Erythroblast (primary cell): Measurements from ENCODE around the gene ATRAID.

Experiments
- GATA1 ChIP-seq: IDR thresholded peaks from 2 replicates; pipeline ENCODE4 v1.6.1; 2011; ENCODE audit warnings: low read depth, mild to moderate bottlenecking, control low read depth, low read length, moderate library complexity
- POLR2A ChIP-seq: IDR thresholded peaks from 2 replicates; pipeline ENCODE4 v1.6.1; 2011; ENCODE audit warnings: mild to moderate bottlenecking, low read length

GRCh38 chr2:27171351-27171848 lies 40.4 kb upstream of the ATRAID start:
- TF ChIP-seq POLR2A (no peak), GATA1 (no peak)
